ENCODE results near the gene NOD2. TPM values are rescaled to one million over a fixed set of nuclear protein-coding genes. Genes with fewer than 3 reads are reported as not detected.

NOD2 gene
- total and polyA plus RNA-seq, 2 experiments from 2014 or later = 0.27 to 0.66 TPM

DNA sequence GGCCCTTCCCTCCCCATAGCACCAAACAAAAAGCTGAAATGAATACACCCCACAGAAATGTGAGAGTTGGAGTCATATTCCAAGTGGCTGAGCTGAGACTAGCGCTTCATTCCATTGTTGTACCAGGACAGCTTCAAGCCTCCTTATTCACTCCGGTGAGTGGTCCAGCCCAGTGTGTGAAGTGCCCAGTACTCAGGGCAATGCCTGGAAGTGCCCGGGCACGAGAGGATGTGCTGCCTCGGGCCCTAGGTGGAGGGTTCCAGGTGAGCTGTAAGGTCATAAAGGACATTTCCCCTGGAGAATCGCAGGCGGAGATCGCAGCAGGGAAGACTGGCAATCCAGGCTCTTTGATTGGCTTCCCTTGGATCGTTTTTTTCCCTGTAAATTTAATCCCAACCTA lies 43.0 kb downstream of the NOD2 start:
- Histone ChIP-seq H3K4me1 (ENCODE audit: insufficient read depth) (no peaks in the 10 kb centered on the region), H3K4me3 (no peak overlapping the region), H4K20me1 (replicated peaks; ENCODE audit: insufficient read depth) (no peaks in the 10 kb centered on the region)

More for the DNA sequence above, 43.0 kb downstream of the NOD2 start:
- Histone ChIP-seq H3K79me2 (replicated peaks; ENCODE audit: insufficient read depth) (no peaks in the 10 kb centered on the region), H3K27ac (ENCODE audit: low read depth) (no peak overlapping the region), H3F3A (replicated peaks; ENCODE audit: low read depth) (no peaks in the 10 kb centered on the region), H3K36me3 (ENCODE audit: insufficient read depth) (no peaks in the 10 kb centered on the region), H3K9me2 (ENCODE audit: insufficient read depth) (0 out of 2 replicates have a peak, but pooled peaks cover 4% of the 10 kb centered on the region), H3K27me3 (ENCODE audit: insufficient read depth) (no peaks in the 10 kb centered on the region), H2AFZ (no peak overlapping the region), H3K4me2 (no peak overlapping the region)
- Mint-ChIP-seq H3K4me3 (no peak overlapping the region), H3K9me3 (no peaks in the 10 kb centered on the region; the same call in 2 of the 3 replicates), H3K27me3 (ENCODE audit: insufficient read depth, low read depth, poor library complexity) (peaks cover 4% of the 10 kb centered on the region), H3K36me3 (ENCODE audit: low read depth) (no peaks in the 10 kb centered on the region; the same call in 2 of the 3 replicates), H3K27ac (no peak overlapping the region), H3K4me1 (peaks cover 2% of the 10 kb centered on the region; the same call in 2 of the 3 replicates)
- no peak for ATAC-seq
- no peak for DNase-seq (ENCODE audit: low spot score)
- TF ChIP-seq ZNF114 (CRISPR knock-in tag; IDR thresholded peaks at IDR 0.05) (no peak), ZNF462 (CRISPR knock-in tag; IDR thresholded peaks at IDR 0.05) (no peak), STAT1 (IDR thresholded peaks at IDR 0.05; ENCODE audit: unreplicated experiment) (no peak), NANOG (IDR thresholded peaks at IDR 0.05; ENCODE audit: borderline replicate concordance) (no peak), EZH2 (IDR thresholded peaks at IDR 0.05; ENCODE audit: low read depth, unreplicated experiment) (no peak), JUNB (IDR thresholded peaks at IDR 0.05; ENCODE audit: unreplicated experiment) (no peak), CREB1 (CRISPR knock-in tag; IDR thresholded peaks at IDR 0.05; ENCODE audit: low read depth) (no peak), CTCF (conservative IDR thresholded peaks at IDR 0.05; ENCODE audit: low read depth in 2 of 2) (no peak), POLR2AphosphoS5 (IDR thresholded peaks at IDR 0.05; ENCODE audit: low read depth) (no peak), EZH2phosphoT487 (IDR thresholded peaks at IDR 0.05; ENCODE audit: unreplicated experiment) (no peak)
- TF ChIP-seq, protein P1, sequence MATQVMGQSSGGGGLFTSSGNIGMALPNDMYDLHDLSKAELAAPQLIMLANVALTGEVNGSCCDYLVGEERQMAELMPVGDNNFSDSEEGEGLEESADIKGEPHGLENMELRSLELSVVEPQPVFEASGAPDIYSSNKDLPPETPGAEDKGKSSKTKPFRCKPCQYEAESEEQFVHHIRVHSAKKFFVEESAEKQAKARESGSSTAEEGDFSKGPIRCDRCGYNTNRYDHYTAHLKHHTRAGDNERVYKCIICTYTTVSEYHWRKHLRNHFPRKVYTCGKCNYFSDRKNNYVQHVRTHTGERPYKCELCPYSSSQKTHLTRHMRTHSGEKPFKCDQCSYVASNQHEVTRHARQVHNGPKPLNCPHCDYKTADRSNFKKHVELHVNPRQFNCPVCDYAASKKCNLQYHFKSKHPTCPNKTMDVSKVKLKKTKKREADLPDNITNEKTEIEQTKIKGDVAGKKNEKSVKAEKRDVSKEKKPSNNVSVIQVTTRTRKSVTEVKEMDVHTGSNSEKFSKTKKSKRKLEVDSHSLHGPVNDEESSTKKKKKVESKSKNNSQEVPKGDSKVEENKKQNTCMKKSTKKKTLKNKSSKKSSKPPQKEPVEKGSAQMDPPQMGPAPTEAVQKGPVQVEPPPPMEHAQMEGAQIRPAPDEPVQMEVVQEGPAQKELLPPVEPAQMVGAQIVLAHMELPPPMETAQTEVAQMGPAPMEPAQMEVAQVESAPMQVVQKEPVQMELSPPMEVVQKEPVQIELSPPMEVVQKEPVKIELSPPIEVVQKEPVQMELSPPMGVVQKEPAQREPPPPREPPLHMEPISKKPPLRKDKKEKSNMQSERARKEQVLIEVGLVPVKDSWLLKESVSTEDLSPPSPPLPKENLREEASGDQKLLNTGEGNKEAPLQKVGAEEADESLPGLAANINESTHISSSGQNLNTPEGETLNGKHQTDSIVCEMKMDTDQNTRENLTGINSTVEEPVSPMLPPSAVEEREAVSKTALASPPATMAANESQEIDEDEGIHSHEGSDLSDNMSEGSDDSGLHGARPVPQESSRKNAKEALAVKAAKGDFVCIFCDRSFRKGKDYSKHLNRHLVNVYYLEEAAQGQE (IDR thresholded peaks at IDR 0.05; ENCODE audit: unreplicated experiment) = no peak
